Liver (tissue), 3 donors: ENCODE data around the gene SLC26A9.

ENCODE experiments used
- CTCF ChIP-seq: fragments of 150-350 bp; IDR thresholded peaks from 2 replicates; pipeline ENCODE4 v1.5.1; 2017; ENCODE audit warnings: improper control_type of control experiment, low read depth, low read length; ENCODE audit not compliant: missing input control
- GABPA ChIP-seq, 2 donors: IDR thresholded peaks in 1 of 2; conservative IDR thresholded peaks in 1 of 2; 2 replicates each; pipeline ENCODE4 v1.6.1; 2016; ENCODE audit warnings: antibody characterized with exemption in 2 of 2, mild to moderate bottlenecking in 1 of 2, moderate library complexity in 1 of 2
- RAD21 ChIP-seq, 2 donors: IDR thresholded peaks; 2 replicates each; pipeline ENCODE4 v1.6.1; 2016; ENCODE audit warnings: antibody characterized with exemption in 2 of 2, mild to moderate bottlenecking in 2 of 2
- REST ChIP-seq: IDR thresholded peaks from 2 replicates; pipeline ENCODE4 v1.6.1; 2016; ENCODE audit warnings: antibody characterized with exemption, mild to moderate bottlenecking
- SP1 ChIP-seq: IDR thresholded peaks from 2 replicates; pipeline ENCODE4 v1.6.1; 2018; ENCODE audit warnings: antibody characterized with exemption, mild to moderate bottlenecking
- YY1 ChIP-seq: IDR thresholded peaks from 2 replicates; pipeline ENCODE4 v1.6.1; 2016; ENCODE audit warnings: antibody characterized with exemption, mild to moderate bottlenecking
- donor health status: healthy.
- donor health status: healthy.

GRCh38 chr1:205955499-205955898 is 12.2 kb upstream of the SLC26A9 start:
- TF ChIP-seq CTCF (no peak), SP1 (no peak), REST (no peak), GABPA (IDR thresholded peaks at IDR 0.05 in 1 of 2, conservative IDR thresholded peaks at IDR 0.05 in 1 of 2) (no peak), YY1 (no peak), RAD21 (IDR thresholded peaks at IDR 0.05) (no peak)
